IPS-NIHi7 (cell line): ENCODE measurements around the gene PDE4D.
"Not testable (repeated sequence)": the region's sequence is repeated elsewhere in the genome, so short reads cannot be mapped to it uniquely, and the experiment has no call there.

Source experiments
- DNase-seq: peaks from one replicate; pipeline ENCODE4 v3.0.0; 2012; ENCODE audit warnings: mixed read lengths; ENCODE audit errors: extremely low spot score

PDE4D gene

DNA sequence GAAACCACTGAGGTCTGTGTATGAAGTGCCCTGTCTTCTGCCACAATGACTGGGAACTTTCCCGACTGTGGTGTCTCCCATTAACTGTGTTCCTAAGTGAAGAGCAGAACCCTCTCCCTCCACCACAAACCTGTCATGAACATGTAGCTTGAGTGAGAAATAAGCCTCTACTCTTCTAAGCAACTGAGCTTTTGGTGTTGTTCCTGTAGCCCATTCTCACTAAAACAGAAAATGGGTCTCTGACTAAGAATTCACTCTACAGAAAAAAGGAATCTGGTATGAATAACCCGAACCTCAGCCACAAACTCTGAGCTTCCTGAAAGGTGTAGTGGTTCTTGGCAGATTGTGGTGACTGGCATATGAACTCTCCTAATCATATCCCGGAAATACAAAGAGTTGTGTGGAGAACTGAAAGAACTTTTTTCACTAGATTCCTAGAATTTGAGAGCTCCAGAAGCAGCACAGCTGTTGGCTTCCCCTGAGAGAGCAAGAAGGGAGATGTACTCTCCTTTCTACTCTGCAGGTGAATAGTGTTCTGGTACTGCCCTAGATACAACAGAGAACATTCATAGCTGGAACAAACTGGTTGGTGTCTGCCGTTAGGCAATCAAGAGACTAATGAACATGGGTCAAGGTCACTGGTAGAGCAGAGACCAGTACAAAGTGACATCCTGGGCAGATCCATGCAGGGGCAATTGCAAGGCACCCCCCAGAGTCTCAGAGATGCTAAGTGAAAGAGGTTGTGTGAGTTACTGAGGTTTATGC lies 283.8 kb downstream of the PDE4D start:
- no peak for DNase-seq

DNA sequence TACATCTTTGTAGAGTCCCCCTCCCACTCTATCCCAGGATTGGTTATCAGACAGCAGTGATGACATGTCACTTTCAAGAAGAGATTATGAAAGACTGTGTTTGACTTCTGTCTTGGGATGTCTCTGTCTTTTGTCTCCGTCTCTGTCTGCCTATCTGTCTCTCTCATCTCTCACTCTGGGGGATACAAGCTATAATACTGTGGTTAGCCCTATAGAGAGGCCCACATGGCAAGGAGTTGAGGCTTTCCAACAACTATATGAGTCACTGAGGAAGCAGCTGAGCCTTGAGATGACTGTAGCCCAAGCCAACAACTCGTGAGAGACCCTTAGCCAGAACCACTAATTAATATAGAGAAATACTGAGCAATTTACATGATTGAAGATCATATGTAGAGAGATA lies 284.8 kb downstream of the PDE4D start:
- DNase-seq, result no peak

DNA sequence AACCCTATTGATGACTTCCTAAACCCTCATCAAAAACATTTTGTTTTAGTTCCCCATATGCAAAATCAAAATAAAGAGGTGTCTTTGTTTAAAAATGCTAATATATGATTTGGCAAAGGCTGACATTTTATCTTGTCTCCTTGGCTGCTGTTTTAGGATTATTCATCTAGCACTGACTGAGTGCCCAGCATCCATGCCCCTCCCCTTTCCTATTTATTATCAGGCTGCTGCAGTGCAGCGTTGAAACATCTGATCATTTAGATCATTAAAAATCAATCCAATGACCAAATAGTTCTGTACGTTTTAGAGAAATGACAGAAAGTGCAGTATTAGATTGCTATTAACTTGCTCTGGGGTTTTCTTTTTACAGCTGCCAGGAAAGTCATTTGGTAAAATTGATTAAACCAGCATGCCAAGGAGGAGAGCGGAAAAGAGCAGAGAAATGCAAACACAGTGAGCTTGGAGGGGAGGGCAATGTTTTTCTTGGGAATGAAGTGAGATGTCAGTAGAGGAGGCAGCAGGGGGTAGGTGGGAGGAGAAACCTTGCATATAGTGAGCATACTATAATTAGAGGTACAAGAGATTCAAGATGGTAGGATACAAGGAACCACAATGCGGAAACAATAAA lies 286.3 kb downstream of the PDE4D start:
- peak; percentile 12 for DNase-seq

DNA sequence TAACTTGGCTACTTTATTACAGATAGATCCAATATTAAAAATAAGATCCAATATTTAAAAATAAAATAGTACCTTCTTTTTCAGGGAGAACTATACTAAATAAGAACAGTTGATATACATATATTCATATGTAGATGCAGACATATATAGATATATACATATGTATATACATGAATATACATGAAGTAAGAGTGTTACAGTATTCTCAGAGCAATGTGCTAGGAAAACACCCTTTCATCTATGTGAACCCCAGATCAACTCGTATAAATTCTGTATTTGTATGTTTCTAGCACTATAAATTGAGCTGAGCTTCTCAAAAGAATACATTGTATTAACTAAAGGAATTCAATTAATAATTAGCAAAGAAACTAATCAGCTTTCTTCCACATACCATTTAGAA lies 287.6 kb downstream of the PDE4D start:
- DNase-seq, result no peak

DNA sequence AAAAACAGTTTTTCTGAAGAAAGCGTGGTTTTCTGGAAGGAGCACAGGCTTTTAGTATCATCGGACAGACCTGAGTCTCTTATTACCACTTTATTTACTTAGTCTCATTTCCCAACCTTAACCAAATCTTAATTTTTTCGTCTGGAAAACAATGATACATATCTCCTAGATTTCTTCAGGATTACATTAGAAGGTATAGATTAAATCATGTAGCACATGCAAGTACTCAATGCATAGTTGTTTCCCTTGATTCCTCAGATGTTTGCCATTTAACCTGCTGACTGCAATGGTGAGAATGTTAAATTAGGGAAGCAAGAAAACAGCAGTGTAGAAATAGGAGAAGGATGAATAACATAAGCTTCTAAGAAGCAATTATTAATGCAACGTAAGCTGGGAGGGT lies 289.4 kb downstream of the PDE4D start:
- no peak for DNase-seq

DNA sequence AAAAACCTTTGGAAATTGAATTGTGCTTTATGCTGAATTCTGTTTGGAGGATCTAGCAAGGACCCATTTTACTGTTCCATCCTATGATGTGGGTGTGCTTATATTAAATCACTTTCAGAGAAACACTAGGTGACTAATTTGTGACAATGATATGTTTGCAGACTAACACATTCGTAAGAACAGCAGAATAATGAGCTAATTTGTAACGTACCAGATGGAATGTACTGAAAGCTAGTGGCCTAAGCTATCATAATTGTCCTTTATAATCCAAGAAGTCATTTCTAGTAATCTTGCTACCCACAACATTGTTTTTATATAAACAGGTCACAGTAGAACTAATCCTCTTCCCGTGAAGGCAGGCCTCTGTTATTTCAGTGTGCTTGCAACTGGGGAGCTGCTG lies 292.5 kb downstream of the PDE4D start:
- no peak for DNase-seq

DNA sequence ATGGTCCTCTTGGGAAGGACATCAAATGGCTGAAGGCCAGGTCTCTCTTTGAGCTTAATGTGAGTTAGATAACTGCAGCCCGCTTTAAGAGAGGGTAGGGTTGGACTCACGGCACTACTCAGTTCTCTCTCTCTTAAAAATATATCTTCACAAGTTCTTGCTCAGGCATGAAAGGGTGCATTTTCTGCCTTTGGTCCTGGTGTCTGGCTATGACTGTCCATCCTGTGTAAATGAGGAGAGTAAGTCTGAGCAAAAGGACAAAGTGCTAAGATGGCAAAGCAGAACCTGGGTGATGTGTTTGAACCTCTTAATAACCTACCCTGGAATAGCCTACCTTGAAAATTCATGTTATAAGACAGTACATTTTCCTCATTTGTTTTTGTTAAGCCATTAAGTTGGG lies 293.4 kb downstream of the PDE4D start:
- no peak for DNase-seq

DNA sequence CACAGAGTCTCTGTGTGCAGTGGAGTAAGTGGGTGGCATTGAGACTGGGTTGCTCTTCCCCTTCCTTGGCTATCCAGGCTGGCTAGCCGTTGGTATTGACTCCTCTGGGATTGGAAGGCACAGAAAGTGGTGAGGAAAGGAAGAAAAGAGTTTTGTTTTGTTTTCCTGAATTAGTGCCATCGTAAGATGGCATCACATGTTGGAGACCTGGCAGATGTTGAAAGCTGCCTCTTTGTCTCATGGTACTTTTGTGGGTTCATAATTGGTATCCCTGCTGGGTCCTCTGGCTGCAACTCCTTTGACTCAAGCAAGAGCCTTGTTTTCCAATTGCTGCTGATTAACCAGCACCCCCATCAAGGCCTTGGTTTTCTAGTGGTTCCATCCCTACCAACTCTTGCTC lies 293.8 kb downstream of the PDE4D start:
- no peak for DNase-seq

DNA sequence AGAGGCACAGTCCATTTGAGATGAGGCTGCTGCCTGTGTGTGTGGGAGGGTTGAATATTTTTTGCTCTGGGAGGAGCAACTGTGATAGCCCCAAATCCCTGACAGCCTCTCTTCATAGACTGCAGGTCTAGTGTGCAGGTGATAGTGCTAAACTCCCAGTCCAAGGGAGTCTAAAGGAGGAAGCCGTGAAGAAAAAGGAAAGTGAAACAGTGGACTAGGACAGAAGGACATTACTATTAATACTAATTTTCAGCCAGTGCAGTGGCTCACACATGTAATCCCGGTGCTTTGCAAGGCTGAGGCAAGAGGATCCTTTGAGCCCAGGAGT lies 295.0 kb downstream of the PDE4D start:
- no peak for DNase-seq

DNA sequence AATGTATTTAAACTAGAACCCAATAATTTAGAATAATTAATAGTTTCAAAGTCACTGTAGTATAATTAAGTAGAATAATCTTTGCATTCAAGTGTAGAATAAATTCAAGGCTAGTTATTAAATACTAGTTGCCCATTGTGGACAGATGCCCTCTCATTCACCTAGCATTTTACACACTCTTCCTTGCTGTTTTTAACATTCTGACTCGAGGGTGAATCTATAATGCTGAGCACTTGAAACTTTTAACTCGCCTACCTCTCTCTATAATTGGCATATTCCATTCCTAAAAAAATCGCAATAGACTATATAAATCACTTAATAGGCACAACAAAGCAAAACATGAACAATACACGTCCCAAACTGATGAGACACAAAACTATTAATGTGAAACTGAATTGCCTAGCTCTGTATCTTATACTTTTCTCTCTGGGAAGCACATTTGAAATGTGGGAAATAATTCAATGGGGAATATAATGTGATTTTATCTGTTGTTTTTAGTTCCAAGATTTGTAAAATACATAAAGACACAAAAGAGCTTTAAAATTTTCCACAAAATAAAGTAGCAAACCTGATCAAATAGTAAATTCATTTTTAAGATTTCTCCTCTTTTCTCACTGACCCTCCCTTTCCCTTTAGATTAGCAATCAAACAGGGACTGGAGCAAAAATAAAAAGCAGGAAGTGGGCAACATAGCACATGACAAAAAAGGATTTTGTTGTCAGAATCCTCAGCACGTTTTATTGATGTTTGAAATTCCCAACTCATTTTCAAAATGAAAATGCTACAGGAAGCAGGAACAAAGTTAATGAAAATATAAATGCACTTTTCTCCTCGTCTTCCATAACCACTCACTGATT lies 295.6 kb downstream of the PDE4D start:
- DNase-seq, result no peak

DNA sequence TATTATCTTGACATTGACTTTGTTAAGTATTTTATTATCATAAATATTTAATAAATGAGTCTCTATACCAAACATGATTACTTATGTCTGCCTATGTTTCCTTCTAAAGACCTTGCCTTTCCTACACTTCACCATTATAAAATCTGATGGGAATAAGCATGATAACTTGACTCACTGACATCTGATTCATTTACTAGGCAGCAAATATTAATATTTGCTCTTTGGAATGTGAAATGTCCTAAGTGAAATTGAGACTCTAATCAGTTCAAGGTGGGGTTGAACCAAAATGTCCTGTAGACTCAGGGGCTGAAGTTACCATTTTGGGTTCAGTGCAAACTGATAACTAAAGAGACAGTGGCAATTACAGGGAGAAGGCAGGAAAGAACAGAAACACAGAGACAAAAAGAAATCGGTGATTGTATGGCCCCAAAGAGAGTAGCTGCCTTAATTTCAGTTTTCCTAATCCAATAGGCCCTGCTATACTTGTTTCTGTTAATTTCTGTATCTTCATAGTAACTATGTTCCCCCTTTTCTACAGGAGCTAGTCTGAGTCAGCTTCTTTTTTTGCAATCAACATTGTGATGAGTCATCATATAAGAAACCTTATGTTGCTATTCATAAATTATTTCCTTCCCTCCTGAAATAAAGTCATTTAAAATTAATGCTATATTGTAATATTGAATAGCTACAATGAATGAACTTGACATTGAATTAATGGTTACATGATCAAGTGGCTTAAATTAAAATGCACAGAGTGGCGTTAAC lies 296.8 kb downstream of the PDE4D start:
- DNase-seq, result no peak

DNA sequence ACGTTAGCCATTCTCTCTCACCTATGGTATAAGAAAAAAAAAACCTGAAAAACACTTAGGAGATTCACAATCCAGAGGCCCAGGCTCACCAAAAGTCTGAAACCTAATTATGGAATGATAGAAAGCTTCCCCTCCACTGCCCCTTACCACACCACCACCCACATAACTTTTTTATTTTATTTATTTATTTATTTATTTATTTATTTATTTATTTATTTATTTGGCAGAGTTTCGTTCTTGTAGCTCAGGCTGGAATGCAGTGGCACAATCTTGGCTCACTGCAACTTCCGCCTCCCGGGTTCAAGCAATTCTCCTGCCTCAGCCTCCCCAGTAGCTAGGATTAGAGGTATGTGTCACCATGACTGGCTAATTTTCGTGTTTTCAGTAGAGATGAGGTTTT lies 299.4 kb downstream of the PDE4D start:
- not testable (repeated sequence) for DNase-seq

DNA sequence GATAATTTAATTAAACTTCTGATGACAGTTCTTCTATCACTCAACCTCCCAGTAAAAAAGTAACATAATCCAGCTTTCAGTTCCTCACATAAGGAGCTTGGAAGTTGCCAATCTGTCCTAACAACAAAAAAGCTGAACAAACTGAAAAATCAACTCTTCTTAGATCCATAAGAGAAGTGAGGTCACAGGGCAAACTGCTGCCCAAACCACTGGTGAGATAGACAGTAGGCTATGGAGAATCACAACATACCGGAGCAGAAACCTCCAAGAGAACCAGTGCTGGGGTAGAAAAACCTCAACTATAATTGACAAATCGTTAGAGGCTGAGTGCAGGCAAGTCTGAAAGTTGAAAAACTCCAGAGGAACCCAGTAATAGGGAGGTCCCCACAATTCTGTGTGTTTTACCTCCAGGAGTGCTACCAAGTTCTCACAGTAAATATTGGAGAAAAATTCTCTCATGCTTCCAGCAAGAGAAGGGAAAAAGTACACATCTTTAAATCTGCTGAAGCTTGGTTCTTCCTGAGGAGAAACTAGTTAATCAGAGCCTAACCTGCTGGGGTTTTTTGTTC lies 300.0 kb downstream of the PDE4D start:
- DNase-seq, result no peak

DNA sequence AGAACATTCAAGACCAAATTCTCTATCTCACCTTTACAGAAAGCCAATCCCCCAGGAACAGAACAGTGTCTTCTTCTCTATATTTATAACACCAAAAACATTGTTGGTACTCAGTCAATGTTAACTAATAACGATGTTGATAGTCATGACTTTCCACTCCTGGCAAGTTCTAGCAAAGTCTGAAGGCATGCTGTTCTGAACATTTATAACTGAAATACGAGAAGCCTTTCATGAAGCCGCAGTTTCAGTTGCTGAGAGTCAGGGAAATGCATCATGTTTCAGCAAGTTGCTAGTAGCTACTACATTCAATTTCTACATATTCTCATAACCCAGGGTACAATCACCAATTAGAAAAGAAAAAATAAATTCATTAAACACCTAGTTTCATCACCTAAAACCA lies 301.4 kb downstream of the PDE4D start:
- DNase-seq, result no peak

DNA sequence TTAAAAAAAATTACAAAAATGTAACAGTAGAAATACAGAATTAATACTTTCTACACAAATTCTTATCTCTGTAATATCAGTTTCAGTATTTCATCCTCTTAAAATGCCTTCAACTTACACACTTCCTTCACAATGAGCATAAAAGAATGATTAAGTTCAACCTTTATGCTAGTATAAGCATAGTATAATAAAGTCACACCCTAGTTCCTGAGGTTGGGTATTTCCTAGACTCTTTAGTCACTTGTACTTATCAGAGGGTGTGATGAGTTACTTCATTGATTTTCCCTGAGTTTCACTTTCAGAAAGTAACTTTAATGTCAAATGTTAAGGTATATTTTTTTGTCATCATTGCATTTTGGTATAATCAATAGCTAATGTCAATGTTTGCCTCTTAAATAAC lies 302.4 kb downstream of the PDE4D start:
- DNase-seq, result no peak

DNA sequence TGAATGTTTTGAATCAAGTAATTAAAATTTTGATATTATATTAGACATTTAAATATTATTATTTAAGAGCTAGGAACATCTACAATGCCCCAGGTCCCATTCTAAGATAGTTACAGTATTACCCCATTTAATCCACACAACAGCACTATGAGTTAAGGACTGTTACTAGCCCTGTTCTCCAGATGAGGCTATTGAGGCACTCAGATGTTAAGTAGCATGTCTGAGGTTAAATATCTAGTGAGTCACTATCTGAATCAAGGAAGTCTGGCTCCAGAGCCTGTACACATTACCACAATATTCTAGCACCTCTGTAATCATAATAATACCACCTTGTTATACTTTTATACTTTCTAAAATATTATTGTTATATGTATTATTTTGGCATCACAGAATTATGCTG lies 304.6 kb downstream of the PDE4D start:
- DNase-seq, result no peak

DNA sequence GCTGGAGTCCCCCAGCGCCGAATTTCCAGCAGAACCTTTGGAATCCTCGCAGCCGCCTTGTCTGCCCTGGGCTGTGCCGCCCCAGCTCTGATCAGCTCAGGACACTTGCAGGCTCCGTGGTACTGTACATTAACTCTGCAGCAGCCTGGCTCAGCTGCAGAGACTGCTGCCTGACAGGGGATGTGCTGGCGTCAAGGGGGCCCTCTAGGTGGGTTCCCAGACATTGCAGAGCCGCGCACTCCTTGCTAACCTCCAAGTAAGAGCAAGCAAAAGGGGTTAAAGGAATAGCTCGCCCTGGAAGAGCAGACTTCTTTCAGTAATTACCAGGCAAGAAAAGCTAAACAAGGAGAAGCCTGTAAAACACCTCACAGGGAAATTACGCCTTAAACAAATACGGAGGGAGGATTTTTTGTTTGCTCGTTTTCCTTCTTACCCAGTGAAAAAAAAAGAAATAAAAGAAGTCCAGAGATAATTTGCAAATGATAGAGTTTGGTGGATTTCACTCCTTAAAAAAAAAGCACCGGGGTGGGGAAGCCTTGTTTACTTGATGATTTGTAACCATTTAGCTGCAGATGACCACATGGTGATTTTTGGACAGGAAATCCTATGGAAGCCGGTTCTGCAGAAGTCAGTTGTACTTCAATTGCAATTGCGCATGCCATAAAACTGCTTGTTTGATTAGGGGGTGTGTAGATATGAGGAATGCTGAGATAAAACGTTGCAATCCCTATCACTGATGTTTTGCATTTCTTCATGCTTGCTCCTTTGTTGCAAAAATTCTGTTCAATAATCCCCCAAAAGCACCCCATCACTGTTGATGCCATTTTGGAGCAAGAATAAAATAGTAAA lies 305.8 kb downstream of the PDE4D start:
- peak; percentile 82 for DNase-seq

DNA sequence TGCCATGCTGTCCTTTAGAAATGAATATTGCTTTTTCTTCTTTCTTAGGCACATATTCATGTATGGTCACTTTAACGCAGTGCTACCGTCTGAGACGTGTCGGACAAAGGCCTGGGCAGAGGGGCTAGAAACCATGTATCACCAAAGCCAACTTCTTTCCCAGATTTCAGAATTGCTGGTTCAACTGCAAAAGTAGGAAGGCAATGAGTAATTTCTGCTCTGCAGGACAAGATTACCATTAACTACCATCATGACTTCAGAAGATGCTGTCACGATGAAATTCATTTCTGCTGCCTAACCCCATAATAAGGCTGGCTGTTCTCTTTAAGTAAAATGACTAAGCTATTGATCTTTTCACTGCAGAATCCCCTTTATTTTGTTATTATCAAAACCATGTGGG lies 306.7 kb downstream of the PDE4D start:
- no peak for DNase-seq

DNA sequence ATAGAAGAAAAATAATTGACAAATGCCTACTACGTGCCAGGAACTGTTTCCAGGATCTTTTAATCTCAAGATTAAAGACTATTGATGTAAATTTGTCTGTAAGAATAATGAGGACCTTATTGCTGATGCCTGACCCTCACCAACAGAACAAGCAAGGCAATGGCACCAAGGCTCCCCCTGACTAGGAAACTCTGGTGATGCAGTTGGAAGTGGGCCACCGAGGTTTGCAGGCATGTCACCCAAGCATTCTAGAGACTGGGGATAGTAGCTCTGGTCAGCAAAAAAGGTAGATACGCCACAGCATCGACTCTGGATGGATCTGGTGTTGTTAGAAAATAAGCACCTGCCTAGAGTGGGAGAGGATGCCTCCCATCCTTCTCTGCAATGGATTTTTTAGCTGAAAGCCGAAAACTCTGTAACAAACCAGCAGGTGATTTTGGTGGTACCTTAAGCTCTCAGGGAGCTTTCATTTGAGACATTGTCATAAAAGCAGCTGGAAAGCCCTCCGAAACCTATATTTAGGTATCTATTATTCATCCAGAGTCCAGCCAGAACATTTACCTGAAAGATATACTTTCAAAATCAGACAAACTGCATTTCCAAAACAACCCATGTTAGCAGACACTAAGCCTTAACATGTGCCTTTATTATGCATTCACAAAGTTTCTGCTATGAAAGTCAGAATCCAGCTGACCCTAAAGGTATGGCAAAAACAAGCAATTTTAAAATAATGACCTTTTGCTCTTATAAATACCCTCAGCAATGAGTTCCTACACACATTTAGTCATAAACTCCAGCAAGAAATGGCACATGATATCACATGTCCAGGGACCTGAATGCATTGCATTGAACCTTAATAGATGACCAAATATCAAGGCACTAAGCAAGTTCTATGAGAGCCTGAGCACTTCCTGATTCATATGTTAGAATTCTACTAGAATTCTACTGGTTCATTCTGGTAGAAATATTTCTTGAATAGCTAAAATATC lies 308.4 kb downstream of the PDE4D start:
- DNase-seq, result no peak
